ENCODE data around the gene ARSA. TPM values are rescaled to one million over a fixed set of nuclear protein-coding genes. Genes with fewer than 3 reads are reported as not detected.

Gene ARSA
- total and polyA plus RNA-seq, 4 donors: 6.8 to 28.0 (median 15.8) TPM

DNA sequence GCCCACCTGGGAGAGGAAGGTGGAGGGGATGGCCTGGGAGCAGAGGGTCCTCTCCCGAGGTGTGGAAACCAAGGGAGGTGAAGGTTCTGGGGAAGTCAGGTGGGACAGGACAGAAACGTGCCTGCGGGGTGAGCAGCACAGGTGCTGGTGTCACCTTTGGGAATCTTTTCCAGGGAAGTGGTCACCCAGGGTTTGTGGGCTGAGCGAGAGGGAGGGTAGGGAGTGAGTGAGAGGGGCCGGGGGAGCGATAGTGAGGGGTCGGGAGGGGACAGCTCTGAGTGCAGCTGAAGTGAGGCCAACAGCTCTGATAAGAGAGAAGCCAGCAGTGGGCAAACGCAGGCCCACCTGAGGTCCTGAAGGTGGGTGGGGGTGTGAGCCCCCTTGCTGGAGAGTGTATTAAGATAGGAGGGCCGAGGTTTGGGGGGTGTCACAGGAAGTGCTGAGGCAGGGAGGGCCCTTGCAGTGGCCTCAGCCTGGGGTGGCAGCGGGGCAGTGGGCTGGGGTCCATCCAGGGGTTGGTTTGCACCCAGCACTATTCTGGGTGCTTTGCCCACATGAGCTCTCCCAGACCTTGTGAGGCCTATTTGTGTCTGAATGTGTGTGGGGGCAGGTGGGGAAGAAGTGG, 43.1 kb upstream of the ARSA start:
- no peak for DNase-seq (ENCODE audit: low spot score)
- 72% methylated on average over 10 of the region's 10 CpGs for WGBS
- H3K9ac ChIP-seq (ENCODE audit: low read depth in 1 of 2, low read length in 2 of 2): no peak overlapping the region

DNA sequence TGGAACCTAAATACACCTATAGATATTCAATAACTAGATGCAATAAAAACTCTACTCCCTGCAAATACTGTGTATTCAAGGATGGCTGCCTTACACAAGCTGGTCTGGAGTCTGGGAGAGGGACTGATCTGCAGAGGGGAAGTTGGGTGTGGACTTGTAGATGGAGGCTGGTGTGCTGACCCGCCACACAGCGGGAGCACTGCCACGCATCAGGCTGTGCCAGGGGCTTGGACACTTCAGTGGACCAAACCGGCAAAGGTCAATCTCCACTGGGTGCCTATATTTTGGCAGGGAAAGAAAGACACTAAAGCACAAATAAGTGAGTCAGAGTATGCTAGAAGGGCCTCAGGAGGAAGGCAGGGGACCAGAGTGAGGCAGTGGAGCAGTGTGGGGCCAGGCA, 42.6 kb upstream of the ARSA start:
- Histone ChIP-seq H3K9me3 (ENCODE audit: control insufficient read depth in 4 of 4, low read length in 3 of 4) (no peaks in the 10 kb centered on the region), H3K4me3 (ENCODE audit: low read depth in 1 of 3, low read length in 3 of 3) (no peak overlapping the region), H3K36me3 (ENCODE audit: control insufficient read depth in 4 of 4, insufficient read depth in 3 of 4, low read depth in 1 of 4, low read length in 3 of 4) (no peaks in the 10 kb centered on the region), H3K27ac (ENCODE audit: low read depth in 1 of 2, low read length in 2 of 2) (no peak overlapping the region), H3K27me3 (ENCODE audit: control insufficient read depth in 4 of 4, insufficient read depth in 4 of 4, low read length in 3 of 4) (no peaks in the 10 kb centered on the region), H3K9ac (ENCODE audit: low read depth in 1 of 2, low read length in 2 of 2) (no peak overlapping the region), H3K4me1 (ENCODE audit: control insufficient read depth in 4 of 4, insufficient read depth in 4 of 4, low read length in 3 of 4) (peaks cover 0 to 12% (median 5%) of the 10 kb centered on the region in 4 donors)
- TF ChIP-seq FOXA2 (IDR thresholded peaks at IDR 0.05): no peak
- no peak for TF ChIP-seq SP1 (IDR thresholded peaks at IDR 0.05)
- TF ChIP-seq, protein P1, sequence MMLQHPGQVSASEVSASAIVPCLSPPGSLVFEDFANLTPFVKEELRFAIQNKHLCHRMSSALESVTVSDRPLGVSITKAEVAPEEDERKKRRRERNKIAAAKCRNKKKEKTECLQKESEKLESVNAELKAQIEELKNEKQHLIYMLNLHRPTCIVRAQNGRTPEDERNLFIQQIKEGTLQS (IDR thresholded peaks at IDR 0.05): no peak
- no peak for TF ChIP-seq RXRA (IDR thresholded peaks at IDR 0.05)
- TF ChIP-seq EGR1 (IDR thresholded peaks at IDR 0.05; ENCODE audit: low read depth in 2 of 2): no peak
- no peak for TF ChIP-seq TAF1 (conservative IDR thresholded peaks at IDR 0.05)
- TF ChIP-seq YY1 (IDR thresholded peaks at IDR 0.05): no peak
- TF ChIP-seq, protein P2, sequence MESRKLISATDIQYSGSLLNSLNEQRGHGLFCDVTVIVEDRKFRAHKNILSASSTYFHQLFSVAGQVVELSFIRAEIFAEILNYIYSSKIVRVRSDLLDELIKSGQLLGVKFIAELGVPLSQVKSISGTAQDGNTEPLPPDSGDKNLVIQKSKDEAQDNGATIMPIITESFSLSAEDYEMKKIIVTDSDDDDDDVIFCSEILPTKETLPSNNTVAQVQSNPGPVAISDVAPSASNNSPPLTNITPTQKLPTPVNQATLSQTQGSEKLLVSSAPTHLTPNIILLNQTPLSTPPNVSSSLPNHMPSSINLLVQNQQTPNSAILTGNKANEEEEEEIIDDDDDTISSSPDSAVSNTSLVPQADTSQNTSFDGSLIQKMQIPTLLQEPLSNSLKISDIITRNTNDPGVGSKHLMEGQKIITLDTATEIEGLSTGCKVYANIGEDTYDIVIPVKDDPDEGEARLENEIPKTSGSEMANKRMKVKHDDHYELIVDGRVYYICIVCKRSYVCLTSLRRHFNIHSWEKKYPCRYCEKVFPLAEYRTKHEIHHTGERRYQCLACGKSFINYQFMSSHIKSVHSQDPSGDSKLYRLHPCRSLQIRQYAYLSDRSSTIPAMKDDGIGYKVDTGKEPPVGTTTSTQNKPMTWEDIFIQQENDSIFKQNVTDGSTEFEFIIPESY (IDR thresholded peaks at IDR 0.05): no peak
- no peak for TF ChIP-seq HNF4A (conservative IDR thresholded peaks at IDR 0.05)
- TF ChIP-seq, protein P3, sequence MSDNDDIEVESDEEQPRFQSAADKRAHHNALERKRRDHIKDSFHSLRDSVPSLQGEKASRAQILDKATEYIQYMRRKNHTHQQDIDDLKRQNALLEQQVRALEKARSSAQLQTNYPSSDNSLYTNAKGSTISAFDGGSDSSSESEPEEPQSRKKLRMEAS (IDR thresholded peaks at IDR 0.05): no peak
- TF ChIP-seq, protein P4, sequence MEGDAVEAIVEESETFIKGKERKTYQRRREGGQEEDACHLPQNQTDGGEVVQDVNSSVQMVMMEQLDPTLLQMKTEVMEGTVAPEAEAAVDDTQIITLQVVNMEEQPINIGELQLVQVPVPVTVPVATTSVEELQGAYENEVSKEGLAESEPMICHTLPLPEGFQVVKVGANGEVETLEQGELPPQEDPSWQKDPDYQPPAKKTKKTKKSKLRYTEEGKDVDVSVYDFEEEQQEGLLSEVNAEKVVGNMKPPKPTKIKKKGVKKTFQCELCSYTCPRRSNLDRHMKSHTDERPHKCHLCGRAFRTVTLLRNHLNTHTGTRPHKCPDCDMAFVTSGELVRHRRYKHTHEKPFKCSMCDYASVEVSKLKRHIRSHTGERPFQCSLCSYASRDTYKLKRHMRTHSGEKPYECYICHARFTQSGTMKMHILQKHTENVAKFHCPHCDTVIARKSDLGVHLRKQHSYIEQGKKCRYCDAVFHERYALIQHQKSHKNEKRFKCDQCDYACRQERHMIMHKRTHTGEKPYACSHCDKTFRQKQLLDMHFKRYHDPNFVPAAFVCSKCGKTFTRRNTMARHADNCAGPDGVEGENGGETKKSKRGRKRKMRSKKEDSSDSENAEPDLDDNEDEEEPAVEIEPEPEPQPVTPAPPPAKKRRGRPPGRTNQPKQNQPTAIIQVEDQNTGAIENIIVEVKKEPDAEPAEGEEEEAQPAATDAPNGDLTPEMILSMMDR (IDR thresholded peaks at IDR 0.05; ENCODE audit: low read depth, low read length, missing input control): no peak
- TF ChIP-seq FOXA1 (IDR thresholded peaks at IDR 0.05): no peak
- TF ChIP-seq JUND (IDR thresholded peaks at IDR 0.05): no peak
- no peak for TF ChIP-seq NR2F2 (IDR thresholded peaks at IDR 0.05)
- TF ChIP-seq HNF4G (IDR thresholded peaks at IDR 0.05): no peak
- TF ChIP-seq GABPA (IDR thresholded peaks at IDR 0.05 in 1 of 2, conservative IDR thresholded peaks at IDR 0.05 in 1 of 2): no peak
- TF ChIP-seq, protein P5, sequence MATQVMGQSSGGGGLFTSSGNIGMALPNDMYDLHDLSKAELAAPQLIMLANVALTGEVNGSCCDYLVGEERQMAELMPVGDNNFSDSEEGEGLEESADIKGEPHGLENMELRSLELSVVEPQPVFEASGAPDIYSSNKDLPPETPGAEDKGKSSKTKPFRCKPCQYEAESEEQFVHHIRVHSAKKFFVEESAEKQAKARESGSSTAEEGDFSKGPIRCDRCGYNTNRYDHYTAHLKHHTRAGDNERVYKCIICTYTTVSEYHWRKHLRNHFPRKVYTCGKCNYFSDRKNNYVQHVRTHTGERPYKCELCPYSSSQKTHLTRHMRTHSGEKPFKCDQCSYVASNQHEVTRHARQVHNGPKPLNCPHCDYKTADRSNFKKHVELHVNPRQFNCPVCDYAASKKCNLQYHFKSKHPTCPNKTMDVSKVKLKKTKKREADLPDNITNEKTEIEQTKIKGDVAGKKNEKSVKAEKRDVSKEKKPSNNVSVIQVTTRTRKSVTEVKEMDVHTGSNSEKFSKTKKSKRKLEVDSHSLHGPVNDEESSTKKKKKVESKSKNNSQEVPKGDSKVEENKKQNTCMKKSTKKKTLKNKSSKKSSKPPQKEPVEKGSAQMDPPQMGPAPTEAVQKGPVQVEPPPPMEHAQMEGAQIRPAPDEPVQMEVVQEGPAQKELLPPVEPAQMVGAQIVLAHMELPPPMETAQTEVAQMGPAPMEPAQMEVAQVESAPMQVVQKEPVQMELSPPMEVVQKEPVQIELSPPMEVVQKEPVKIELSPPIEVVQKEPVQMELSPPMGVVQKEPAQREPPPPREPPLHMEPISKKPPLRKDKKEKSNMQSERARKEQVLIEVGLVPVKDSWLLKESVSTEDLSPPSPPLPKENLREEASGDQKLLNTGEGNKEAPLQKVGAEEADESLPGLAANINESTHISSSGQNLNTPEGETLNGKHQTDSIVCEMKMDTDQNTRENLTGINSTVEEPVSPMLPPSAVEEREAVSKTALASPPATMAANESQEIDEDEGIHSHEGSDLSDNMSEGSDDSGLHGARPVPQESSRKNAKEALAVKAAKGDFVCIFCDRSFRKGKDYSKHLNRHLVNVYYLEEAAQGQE (IDR thresholded peaks at IDR 0.05): no peak
- no peak for TF ChIP-seq RAD21 (IDR thresholded peaks at IDR 0.05)
- WGBS: 56% methylated on average over 4 of the region's 4 CpGs
- DNase-seq (ENCODE audit: low spot score): no peak

More for the DNA sequence above, 43.1 kb upstream of the ARSA start:
- Histone ChIP-seq H3K4me3 (ENCODE audit: low read depth in 1 of 3, low read length in 3 of 3) (no peak overlapping the region), H3K27me3 (ENCODE audit: control insufficient read depth in 4 of 4, insufficient read depth in 4 of 4, low read length in 3 of 4) (no peaks in the 10 kb centered on the region), H3K36me3 (ENCODE audit: control insufficient read depth in 4 of 4, insufficient read depth in 3 of 4, low read depth in 1 of 4, low read length in 3 of 4) (no peaks in the 10 kb centered on the region), H3K27ac (ENCODE audit: low read depth in 1 of 2, low read length in 2 of 2) (peak overlapping the region in 1 of 2 donors; percentile 7), H3K4me1 (ENCODE audit: control insufficient read depth in 4 of 4, insufficient read depth in 4 of 4, low read length in 3 of 4) (peaks cover 0 to 14% (median 5%) of the 10 kb centered on the region in 4 donors), H3K9me3 (ENCODE audit: control insufficient read depth in 4 of 4, low read length in 3 of 4) (no peaks in the 10 kb centered on the region)
- TF ChIP-seq FOXA2 (IDR thresholded peaks at IDR 0.05) (no peak), EGR1 (IDR thresholded peaks at IDR 0.05; ENCODE audit: low read depth in 2 of 2) (no peak), HNF4G (IDR thresholded peaks at IDR 0.05) (no peak), TAF1 (conservative IDR thresholded peaks at IDR 0.05) (no peak), RXRA (IDR thresholded peaks at IDR 0.05) (no peak), SP1 (IDR thresholded peaks at IDR 0.05) (no peak), FOXA1 (IDR thresholded peaks at IDR 0.05) (no peak)
- TF ChIP-seq, protein P2 (IDR thresholded peaks at IDR 0.05): no peak
